ENCODE measurements around the gene RERE.
"Not testable (repeated sequence)": the region's sequence is repeated elsewhere in the genome, so short reads cannot be mapped to it uniquely, and the experiment has no call there.

Gene RERE

DNA sequence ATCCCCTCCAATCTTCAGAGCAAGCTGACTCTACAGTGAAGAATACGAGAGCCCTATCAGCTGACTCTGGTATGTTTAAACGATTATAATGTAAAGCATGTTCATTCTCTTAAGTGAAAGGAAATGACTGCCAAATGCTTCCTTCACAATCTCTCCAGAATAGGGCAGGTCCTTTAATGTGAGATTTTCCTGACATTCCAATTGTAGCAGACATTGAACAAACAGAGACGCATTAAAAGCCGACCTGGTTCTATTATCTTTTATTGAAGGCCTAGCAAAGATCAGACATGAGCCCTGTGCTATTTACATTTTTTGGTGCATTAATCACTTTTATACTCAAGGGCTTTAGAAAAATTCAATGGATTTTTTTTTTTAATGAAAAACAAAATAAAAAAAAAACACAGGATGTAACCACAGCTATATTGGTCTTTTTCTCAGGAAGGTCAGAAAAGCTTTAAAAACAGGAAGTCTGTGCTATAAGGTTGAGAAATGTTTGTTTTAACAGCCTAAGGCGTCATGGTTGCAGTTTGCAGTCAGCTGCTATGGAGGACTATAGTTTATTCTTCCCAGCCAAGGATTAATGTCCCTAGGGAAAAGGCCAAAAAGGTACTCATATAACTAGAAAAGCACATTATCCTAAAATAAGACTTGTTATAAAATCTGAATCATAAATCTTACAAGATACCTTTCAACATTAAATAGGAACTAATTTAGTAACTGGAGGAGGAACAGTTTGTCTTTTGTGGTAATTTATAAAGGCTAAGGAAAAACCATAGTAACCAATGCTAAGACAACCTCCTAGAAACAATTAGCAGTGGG is 104.8 kb downstream of the RERE start:
- no peak for DNase-seq

DNA sequence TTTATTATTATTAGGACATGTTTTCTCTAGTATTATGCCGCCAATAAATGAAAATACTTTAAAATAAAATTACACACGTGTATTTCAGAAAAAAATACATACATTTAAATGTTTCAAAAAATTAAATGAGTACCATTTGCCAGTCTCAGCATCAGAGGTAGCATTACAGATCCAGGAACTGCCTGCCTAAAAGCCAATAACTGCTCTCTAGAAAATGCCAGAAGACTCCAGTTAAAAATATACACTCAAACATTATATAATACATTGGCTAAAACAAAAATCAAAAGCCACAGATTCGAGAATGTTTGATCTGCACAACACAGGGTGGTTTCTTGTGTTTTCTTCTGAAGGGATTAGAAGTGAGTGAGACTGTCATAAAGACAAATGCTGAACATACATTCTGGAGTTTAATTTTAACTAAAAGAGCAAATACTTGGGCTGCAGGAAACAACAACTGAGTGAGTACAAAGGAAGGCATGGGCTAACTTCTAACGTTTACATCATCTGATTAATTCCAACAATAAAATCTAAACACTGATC is 105.5 kb downstream of the RERE start:
- no peak for DNase-seq

DNA sequence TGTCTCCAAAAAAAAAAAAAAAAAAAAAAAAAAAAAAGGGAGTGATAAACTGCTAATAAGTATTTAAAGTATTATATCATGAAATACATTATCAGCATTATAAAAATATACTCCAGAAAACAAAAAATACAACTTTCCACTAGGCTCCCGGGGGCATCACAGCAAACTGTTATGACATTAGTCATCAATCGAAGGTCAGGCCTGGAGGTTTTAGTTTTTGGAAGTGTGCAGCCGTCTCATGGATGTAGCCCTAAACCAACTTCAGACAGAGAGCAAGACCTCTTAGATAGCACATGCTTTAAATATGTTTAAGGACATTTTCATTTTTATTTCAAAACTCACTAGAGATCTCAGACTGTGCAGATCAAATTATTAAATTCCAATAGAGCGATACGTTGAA is 106.3 kb downstream of the RERE start:
- no peak for DNase-seq

DNA sequence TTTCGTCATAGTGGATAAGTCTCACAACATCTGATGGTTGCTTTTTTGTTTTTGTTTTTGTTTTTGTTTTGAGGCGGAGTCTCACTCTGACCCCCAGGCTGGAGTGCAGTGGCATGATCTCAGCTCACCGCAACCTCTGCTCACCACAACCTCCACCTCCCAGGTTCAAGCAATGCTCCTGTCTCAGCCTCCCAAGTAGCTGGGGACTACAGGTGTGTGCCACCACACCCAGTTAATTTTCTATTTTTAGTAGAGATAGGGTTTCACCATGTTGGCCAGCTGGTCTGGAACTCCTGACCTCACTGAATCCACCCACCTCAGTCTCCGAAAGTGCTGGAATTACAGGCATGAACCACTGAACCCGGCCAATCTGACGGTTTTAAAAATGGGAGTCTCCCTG is 109.2 kb downstream of the RERE start:
- no peak for DNase-seq

DNA sequence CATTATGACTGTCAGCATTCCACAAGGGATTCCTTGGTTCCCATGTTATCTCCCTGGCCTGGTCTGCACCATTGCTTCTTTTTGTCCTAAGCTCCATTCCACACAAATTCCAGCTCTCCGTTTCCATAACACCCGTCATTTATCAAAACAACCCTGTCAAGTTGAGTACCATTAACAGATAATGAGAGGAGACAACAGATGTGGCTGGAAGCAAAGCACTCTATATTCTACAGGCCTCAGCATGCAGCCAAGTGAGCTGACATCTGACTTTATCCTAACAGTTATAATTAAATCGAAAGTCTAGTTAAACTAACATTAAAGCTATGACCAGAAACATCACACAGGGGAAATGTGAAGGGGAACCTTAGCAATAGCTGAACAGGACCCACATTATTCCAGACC is 110.4 kb downstream of the RERE start:
- DNase-seq: no peak

DNA sequence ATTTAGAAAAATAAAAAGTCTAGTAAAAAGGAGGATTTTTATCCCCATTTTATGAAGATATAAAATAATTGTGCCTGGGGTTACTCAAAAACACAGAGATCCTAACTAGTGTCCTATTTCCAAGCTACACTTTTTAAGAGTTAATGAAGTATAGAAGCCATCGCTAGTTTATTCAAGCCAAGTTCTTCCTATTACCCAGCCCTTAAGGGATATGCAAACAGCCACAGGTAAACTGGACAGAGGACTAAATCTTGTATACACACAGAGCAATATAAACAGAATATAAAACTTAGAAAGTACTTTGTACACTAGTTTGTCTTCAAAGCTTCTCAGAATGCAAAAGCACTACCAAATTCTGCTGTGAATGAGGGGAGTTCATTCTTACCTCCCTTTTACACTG is 111.1 kb downstream of the RERE start:
- no peak for DNase-seq

DNA sequence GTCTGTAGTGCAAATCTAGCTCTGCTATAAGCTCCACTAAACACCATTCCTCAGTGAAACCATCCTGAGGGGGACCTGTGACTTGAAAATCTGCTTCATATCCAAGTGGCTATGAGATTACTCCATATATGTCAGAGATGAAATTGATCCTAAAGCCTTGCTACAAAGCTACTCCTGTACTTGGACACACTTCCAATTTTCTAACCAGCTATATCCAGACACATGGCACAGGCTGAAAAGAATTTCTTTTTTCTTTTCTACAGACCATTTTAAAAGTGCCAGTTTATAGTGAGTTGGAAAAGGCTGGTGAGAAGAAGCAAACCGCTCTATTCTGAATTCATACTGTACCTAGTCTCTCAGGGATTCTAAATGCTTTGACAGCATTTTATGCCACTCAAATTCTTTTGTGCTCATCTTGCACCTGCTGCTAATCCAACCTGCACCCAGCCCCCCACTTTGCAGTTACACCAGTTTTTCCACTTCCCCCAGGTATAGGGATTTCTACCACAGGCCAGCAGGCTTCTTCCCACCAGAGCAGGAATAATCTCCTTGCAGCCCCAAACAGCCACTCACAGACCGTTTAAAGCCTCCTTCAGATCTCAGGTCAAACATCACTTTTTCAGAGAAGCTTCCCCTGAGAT is 112.5 kb downstream of the RERE start:
- DNase-seq: no peak

DNA sequence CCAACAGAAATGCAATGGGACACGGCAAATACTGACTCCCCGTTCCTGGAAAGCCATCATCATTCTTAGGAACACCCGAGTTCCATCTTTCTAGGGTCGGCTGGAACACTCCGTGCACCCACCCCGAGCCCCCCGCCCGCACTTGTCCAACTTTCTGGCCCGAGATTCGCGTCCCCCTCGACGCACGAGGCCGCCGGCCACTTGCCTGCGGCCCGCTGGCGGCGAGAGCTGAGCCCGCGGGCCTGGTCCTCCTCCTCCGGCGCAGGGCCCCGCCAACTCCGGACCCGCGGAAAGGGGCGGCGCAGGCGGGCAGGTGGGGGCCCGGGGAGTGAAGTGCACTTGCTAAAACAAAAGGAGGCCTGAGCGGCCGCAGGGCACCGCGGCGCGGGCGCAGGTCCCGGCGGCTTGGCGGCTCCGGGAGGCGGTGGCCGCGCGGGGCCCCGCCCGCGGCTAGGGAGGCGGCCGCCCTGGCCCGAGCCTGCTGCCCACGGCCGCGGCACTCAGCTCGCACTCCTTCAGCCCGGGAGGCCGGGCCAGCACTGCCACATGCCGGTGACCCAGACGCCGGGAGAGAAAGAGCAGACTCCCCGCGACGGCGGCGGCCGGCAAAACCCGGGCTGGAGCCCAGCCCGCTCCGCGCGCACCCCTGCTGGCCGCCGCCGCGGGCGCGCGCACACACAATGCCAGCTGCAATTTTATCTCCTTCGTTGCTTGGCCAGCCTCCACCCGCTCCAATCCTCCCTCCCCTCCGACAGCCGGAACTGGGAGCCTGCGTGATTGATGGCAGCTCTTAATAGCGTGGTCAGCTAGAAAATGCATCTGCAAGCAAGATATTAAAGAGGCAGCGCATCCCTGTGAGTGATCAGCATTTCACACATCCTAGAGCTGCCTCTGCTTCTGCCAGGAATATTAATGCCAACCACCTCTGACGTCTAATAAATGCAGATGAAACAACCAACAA is 114.3 kb downstream of the RERE start:
- peak; percentile 52 for DNase-seq

DNA sequence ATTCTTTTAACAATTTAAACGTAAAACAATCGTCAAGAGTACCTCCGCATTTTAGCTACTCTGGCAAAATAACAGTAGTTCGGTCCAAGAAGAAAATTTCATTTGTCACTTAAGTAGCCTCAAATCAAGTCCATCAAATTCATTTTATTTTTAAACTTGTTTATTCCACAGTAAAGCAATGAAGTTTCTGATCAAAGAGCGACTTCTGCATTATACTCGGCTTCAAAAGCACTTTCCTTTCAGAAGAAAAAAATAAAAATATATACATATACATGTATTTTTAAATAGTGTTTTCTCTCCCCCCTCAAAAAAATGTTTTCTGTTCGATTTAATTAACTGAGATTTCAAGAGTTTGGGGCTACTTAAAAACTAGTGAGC is 115.0 kb downstream of the RERE start:
- no peak for DNase-seq

DNA sequence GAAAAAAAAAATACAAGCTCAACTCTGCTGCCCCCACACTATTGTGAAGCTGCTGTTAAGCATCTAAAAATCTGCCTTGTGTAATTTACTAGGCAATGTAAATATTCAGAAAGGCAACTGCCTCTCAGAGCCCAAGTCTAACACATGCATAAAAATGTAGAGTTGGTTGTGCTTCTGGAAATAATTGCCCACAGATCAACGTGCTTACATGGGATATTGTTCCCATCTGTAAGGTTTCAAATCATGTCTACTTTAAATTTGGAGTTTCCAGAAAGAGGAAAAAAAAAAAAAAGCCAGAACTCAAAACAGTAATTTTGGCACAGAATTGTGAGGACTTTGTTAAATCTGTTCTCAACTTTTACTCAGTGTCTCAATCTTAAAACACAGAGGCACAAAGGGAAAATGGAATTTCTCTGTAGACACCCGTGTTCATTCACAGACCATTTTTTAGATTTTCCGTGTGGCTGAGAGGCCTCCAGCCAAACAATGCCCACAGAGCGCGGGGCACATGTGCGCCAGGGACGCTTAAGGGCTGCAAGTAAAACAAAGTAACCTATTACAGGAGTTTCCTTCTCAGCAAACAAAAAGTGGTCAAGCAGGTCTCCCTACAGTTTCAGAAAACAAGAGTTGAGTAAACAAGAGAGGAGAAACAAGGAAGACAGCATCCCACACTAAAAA is 115.5 kb downstream of the RERE start:
- no peak for DNase-seq

DNA sequence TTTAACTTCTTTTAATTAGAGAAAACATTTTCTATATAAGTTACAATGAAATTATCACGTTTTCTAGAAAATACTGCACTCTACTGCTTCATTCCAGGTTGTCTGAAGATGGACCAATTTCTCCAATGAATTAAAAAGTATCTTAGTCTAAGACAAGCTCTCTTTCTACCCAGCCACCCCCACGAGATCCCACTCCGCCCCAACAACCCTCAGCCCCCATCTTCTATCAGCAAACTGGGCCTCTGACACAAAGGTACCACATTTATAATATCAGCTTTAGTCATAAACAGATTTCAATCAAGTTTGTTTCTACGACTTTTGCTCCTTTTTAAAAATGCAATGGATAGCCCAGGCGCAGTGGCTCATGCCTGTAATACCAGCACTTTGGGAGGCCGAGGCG is 117.8 kb downstream of the RERE start:
- no peak for DNase-seq

DNA sequence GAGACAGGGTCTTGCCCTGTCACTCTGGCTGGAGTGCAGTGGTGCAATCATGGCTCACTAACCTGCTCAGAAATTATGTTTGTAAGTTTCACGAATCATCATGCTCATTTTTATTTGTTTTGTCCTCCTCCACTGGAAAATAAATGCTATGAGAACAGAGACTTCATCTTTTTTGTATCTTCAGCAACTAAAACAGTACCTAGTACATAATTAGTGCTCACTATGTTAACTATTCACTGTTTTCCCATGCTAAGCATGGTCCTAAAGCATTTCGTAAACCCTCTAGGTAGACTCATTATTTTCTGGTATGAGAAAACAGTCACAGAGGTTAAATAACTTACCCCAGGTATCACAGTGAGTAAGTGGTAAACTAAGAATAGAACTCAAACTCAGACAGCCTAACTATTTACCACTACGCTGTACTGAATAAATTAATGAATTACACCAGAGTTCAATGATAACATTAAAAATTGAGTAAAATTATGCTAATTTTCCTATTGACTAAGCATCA is 118.4 kb downstream of the RERE start:
- no peak for DNase-seq

DNA sequence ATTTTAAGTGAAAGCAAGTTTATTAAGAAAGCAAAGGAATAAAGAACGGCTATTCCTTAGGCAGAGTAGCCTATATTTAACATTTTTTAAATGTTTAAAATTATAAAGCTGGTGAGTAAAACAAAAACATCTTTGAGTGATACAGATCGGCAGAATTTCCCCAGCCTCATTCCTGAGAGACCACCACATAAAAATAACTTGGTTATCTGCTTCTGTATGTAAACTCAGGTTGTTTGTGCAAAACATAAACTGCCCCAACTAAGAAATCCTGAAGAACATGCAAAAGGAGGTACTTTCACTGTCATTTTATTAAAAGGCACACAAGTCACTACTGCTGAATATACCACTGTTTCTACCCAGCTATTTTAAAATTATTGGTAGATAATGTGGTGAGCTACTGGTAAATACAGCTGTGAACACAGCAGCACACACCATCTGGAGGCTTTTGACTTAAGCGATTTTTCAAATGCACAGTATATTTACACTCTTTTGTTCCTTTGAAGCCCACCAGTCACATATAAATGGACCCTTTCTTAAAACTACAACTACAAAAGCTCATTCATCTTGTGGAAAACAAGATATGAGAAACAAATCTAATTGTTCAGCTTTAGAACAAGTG is 119.3 kb downstream of the RERE start:
- DNase-seq: no peak

DNA sequence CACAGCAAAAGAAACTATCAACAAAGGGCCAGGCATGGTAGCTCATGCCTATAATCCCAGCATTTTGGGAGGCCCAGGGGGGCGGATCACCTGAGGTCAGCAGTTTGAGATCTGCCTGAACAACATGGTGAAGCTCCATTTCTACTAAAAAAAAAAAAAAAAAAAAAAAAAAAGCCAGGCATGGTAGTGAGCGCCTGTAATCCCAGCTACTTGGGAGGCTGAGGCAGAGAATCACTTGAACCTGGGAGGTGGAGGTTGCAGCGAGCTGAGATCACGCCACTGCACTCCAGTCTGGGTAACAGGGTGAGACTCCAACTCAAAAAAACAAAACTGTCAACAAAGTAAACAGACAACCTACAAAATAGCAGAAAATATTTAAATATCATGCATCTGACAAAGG is 122.0 kb downstream of the RERE start:
- DNase-seq: not testable (repeated sequence)

DNA sequence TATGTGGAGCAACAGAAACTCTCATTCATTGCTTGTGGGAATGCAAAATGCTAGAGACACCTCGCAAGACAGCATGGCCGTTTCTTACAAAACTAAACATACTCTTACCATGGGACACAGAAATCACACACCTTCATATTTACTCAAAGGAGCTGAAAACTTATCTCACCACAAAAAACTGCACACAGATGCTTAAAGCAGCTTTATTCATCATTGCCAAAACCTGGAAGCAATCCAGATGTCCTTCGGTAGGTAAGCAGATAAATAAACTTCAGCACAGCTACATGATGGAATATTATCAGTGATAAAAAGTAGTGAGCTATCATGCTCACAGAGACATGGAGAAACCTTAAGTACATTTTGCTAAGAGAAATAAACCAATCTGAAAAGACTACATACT is 124.3 kb downstream of the RERE start:
- no peak for DNase-seq

DNA sequence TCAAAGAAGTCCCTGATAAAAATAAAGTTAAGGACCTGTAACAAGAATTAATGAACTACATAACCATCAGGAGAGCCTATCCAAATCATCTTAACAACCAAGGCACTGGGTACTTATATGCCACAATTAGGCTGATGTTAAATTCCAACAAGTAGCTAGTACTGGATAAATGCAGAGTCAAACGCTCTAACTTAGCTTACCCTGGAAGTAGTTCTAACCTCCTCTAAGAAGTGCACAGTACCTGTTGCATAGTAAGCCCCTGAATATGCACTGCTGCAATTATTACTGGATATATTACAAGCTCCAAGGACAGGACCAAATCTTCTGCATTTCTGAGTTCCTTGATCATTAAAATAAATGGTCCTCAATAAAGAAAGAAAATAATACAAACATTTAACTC is 125.8 kb downstream of the RERE start:
- no peak for DNase-seq

DNA sequence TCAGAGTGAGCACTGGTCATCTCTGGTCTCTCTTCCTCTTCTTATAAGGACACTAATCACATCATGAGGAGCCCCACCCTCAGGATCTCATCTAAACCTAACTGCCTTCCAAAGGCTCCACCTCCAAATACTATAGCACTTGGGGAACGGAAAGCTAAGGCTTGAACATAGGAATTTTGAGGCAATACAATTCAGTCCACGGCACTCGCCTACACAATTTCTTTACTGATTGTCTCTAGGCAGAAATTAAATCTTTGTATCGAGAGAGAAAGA is 127.3 kb downstream of the RERE start:
- DNase-seq: no peak

DNA sequence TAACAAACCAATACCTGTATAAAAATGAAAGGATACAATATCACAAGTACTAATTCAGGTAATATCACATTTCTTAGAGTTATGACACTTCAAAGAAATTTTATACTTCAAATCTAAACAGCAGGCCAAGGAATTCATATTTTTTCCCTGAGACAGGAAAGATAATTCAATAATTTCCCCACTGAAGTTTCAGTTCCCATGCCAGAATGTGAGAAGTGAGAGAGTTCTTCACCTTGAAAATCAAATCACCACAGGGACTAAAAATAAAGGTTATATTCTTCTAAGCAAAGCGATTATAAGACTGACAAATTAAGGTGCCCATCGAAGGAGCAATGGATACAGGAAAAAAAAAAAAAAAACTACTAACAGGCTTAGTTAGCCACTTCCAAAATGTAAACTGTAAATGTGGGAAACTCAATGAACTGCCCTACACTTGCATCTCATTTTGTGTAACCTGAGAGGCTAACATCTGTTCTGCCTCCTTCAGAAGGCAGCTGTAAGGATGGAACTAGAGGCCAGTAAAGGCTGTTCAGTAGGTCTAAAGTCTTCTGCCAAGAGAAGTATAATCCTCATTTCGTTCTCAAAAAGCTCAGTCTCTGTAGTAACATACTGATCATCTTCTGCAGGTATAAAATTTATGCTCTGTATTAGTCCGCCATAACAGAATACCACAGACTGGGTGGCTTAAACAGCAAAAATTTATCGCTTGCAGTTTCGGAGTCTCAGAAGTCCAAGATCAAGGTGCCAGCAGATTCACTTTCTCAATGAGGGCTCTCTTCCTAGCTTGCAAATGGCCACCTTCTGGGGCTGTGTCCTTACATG is 127.8 kb downstream of the RERE start:
- no peak for DNase-seq

DNA sequence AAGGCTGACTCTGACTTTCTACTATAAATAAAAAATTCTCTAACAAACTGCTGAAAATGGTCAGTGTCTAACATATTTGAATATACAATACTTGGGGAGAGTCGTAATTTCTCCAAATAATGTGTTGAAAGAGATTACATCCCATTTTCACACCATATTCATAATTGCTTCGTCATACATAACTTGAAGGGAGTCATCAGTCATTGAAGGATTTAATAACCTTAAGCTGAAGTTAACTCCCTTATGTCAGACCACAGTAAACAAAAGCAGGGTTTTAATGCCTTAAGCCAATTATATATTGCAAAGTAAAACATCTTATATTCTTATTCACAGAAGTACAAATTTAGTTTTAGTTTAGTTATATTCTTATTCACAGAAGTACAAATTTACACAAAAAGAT is 129.9 kb downstream of the RERE start:
- no peak for DNase-seq

DNA sequence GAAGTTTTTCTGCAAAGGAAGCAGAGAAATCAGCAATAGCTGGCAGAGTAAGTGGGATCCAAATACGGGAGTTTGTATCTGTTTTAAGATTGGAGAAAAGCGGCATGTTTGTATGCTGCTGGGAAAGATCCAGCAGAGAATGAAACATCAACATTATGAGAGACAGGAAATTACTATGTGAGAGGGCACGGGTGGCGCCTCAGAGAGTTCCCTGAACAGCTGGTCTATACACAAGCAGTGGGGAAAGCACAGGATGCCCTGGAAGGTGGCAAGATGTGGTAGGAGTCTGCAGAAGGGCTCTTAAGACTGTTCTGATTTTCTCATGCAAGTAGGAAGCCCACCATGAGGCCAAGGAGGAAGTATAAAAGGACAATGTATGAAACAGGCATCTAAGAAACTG is 130.4 kb downstream of the RERE start:
- no peak for DNase-seq

DNA sequence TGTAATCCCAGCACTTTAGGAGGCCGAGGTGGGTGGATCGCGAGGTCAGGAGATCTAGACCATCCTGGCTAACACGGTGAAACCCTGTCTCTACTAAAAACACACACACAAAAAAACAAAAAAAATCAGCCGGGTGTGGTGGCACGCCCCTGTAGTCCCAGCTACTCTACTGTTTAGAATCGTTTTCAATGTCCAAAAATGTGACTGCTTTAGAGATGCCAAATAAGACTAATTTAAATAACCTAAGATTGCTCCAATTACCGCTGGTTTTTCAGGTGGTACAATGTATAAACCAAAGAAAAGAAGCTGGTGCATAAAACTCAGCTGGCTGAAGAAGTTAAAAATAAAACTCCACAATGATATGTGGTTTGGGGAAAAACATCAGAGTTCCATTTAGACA is 132.0 kb downstream of the RERE start:
- DNase-seq: no peak

Data from activated naive CD4-positive, alpha-beta T cell treated with anti-CD3 and anti-CD28 coated beads, Interleukin-2, amount 50 U/mL, for 16 hours (primary cell).